WTC11 (cell line): ENCODE data around the gene PHKA1.

Source experiments
- NFATC4 ChIP-seq: fragments of 250-450 bp; sonication (Bioruptor Pico); IDR thresholded peaks from 2 replicates; pipeline ENCODE4 v1.9.0; 2021; ENCODE audit warnings: mild to moderate bottlenecking
- SMAD3 ChIP-seq: sonication (generic); formaldehyde crosslinking; IDR thresholded peaks from 2 replicates; pipeline ENCODE4 v1.8.0; 2022; ENCODE audit warnings: missing genetic modification reagents, mild to moderate bottlenecking, borderline replicate concordance
- TCF7 ChIP-seq: sonication (generic); formaldehyde crosslinking; IDR thresholded peaks from 2 replicates; pipeline ENCODE4 v1.8.0; 2022; ENCODE audit warnings: mild to moderate bottlenecking, low read depth, missing genetic modification reagents, moderate library complexity
- ZNF138 ChIP-seq: sonication (generic); formaldehyde crosslinking; conservative IDR thresholded peaks from 2 replicates; pipeline ENCODE4 v1.8.1; 2022; ENCODE audit warnings: mild to moderate bottlenecking, moderate library complexity, missing genetic modification reagents
- ZNF219 ChIP-seq: sonication (generic); formaldehyde crosslinking; IDR thresholded peaks from 2 replicates; pipeline ENCODE4 v1.8.0; 2023; ENCODE audit warnings: missing genetic modification reagents, mild to moderate bottlenecking, borderline replicate concordance
- TF ChIP-seq, protein P1 (sequence below): fragments of 200-600 bp; IDR thresholded peaks from 2 replicates; pipeline ENCODE4 v1.8.0; 2022; ENCODE audit warnings: antibody characterized with exemption
- TF ChIP-seq, protein P2 (sequence below): sonication (generic); formaldehyde crosslinking; IDR thresholded peaks from 2 replicates; pipeline ENCODE4 v1.8.1; 2022; ENCODE audit warnings: low read depth, mild to moderate bottlenecking, moderate library complexity, missing genetic modification reagents, borderline replicate concordance
- TF ChIP-seq, protein P3 (sequence below): fragments of 250-450 bp; sonication (Bioruptor Pico); IDR thresholded peaks from 2 replicates; pipeline ENCODE4 v1.9.0; 2021; ENCODE audit warnings: moderate library complexity, mild to moderate bottlenecking, inconsistent platforms, borderline replicate concordance
- TF ChIP-seq, protein P4 (sequence below): sonication (generic); formaldehyde crosslinking; conservative IDR thresholded peaks from 2 replicates; pipeline ENCODE4 v1.8.1; 2023; ENCODE audit warnings: mild to moderate bottlenecking, low read depth, missing genetic modification reagents, moderate library complexity
- TF ChIP-seq, protein P5 (sequence below): sonication (generic); formaldehyde crosslinking; IDR thresholded peaks from 2 replicates; pipeline ENCODE4 v1.8.1; 2022; ENCODE audit warnings: mild to moderate bottlenecking, missing genetic modification reagents, moderate library complexity, borderline replicate concordance
- TF ChIP-seq, protein P6 (sequence below): sonication (generic); formaldehyde crosslinking; IDR thresholded peaks from 2 replicates; pipeline ENCODE4 v1.8.1; 2022; ENCODE audit warnings: low read depth, missing genetic modification reagents, borderline replicate concordance
- TF ChIP-seq, protein P7 (sequence below): sonication (generic); formaldehyde crosslinking; IDR thresholded peaks from 2 replicates; pipeline ENCODE4 v1.8.1; 2023; ENCODE audit warnings: mild to moderate bottlenecking, missing genetic modification reagents, moderate library complexity

DNA sequence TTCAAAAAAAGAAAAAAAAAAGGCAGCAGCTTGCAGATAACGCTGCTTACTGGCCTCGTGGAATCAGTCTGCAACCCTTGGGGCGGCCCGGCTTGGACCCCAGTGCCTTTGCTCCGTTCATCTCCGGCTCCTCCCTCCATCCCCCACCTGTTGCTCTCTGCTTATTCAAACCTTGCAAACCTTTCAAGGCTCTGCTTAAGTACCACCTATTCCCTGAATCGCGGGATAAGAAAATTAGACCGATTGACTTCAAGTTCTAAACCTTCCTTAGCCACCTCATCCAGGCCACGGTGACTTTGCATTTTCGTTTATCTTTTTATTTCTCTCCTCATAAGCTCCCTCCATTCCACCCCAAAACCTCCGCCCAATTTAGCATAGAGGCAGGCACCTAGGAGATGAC lies 1.4 kb upstream of the PHKA1 start:
- TF ChIP-seq, protein P1, sequence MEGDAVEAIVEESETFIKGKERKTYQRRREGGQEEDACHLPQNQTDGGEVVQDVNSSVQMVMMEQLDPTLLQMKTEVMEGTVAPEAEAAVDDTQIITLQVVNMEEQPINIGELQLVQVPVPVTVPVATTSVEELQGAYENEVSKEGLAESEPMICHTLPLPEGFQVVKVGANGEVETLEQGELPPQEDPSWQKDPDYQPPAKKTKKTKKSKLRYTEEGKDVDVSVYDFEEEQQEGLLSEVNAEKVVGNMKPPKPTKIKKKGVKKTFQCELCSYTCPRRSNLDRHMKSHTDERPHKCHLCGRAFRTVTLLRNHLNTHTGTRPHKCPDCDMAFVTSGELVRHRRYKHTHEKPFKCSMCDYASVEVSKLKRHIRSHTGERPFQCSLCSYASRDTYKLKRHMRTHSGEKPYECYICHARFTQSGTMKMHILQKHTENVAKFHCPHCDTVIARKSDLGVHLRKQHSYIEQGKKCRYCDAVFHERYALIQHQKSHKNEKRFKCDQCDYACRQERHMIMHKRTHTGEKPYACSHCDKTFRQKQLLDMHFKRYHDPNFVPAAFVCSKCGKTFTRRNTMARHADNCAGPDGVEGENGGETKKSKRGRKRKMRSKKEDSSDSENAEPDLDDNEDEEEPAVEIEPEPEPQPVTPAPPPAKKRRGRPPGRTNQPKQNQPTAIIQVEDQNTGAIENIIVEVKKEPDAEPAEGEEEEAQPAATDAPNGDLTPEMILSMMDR: no peak
- TF ChIP-seq, protein P2, sequence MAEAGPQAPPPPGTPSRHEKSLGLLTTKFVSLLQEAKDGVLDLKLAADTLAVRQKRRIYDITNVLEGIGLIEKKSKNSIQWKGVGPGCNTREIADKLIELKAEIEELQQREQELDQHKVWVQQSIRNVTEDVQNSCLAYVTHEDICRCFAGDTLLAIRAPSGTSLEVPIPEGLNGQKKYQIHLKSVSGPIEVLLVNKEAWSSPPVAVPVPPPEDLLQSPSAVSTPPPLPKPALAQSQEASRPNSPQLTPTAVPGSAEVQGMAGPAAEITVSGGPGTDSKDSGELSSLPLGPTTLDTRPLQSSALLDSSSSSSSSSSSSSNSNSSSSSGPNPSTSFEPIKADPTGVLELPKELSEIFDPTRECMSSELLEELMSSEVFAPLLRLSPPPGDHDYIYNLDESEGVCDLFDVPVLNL (CRISPR knock-in tag): no peak
- no peak for TF ChIP-seq ZNF138 (CRISPR knock-in tag)
- TF ChIP-seq, protein P3, sequence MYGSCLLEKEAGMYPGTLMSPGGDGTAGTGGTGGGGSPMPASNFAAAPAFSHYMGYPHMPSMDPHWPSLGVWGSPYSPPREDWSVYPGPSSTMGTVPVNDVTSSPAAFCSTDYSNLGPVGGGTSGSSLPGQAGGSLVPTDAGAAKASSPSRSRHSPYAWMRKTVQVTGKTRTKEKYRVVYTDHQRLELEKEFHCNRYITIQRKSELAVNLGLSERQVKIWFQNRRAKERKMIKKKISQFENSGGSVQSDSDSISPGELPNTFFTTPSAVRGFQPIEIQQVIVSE: no peak
- TF ChIP-seq NFATC4 (CRISPR knock-in tag): no peak
- TF ChIP-seq SMAD3 (CRISPR knock-in tag): no peak
- TF ChIP-seq, protein P4, sequence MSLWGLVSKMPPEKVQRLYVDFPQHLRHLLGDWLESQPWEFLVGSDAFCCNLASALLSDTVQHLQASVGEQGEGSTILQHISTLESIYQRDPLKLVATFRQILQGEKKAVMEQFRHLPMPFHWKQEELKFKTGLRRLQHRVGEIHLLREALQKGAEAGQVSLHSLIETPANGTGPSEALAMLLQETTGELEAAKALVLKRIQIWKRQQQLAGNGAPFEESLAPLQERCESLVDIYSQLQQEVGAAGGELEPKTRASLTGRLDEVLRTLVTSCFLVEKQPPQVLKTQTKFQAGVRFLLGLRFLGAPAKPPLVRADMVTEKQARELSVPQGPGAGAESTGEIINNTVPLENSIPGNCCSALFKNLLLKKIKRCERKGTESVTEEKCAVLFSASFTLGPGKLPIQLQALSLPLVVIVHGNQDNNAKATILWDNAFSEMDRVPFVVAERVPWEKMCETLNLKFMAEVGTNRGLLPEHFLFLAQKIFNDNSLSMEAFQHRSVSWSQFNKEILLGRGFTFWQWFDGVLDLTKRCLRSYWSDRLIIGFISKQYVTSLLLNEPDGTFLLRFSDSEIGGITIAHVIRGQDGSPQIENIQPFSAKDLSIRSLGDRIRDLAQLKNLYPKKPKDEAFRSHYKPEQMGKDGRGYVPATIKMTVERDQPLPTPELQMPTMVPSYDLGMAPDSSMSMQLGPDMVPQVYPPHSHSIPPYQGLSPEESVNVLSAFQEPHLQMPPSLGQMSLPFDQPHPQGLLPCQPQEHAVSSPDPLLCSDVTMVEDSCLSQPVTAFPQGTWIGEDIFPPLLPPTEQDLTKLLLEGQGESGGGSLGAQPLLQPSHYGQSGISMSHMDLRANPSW (CRISPR knock-in tag): no peak
- TF ChIP-seq ZNF219 (CRISPR knock-in tag): no peak
- TF ChIP-seq, protein P5, sequence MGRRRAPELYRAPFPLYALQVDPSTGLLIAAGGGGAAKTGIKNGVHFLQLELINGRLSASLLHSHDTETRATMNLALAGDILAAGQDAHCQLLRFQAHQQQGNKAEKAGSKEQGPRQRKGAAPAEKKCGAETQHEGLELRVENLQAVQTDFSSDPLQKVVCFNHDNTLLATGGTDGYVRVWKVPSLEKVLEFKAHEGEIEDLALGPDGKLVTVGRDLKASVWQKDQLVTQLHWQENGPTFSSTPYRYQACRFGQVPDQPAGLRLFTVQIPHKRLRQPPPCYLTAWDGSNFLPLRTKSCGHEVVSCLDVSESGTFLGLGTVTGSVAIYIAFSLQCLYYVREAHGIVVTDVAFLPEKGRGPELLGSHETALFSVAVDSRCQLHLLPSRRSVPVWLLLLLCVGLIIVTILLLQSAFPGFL: no peak
- TF ChIP-seq TCF7 (CRISPR knock-in tag): no peak
- TF ChIP-seq, protein P6, sequence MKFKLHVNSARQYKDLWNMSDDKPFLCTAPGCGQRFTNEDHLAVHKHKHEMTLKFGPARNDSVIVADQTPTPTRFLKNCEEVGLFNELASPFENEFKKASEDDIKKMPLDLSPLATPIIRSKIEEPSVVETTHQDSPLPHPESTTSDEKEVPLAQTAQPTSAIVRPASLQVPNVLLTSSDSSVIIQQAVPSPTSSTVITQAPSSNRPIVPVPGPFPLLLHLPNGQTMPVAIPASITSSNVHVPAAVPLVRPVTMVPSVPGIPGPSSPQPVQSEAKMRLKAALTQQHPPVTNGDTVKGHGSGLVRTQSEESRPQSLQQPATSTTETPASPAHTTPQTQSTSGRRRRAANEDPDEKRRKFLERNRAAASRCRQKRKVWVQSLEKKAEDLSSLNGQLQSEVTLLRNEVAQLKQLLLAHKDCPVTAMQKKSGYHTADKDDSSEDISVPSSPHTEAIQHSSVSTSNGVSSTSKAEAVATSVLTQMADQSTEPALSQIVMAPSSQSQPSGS (CRISPR knock-in tag): no peak
- TF ChIP-seq, protein P7, sequence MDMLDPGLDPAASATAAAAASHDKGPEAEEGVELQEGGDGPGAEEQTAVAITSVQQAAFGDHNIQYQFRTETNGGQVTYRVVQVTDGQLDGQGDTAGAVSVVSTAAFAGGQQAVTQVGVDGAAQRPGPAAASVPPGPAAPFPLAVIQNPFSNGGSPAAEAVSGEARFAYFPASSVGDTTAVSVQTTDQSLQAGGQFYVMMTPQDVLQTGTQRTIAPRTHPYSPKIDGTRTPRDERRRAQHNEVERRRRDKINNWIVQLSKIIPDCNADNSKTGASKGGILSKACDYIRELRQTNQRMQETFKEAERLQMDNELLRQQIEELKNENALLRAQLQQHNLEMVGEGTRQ (CRISPR knock-in tag): no peak
